GM23338 (cell line): ENCODE results near the gene DCP1B. TPM values are rescaled to one million over a fixed set of nuclear protein-coding genes. Genes with fewer than 3 reads are reported as not detected.

Experiments used
- ATAC-seq: fragments of 200-7000 bp; cut with Tn5 transposase; 3 replicates; pipeline ENCODE4 v1.9.1; 2020
- DNase-seq: peaks from one replicate; pipeline ENCODE4 v3.0.0-alpha.2; 2015; ENCODE audit warnings: low spot score
- H2AFZ ChIP-seq: fragments of 200-600 bp; sonication (generic); 2 replicates; pipeline ENCODE4 v1.8.0; 2016; ENCODE audit warnings: antibody characterized with exemption, mild to moderate bottlenecking, moderate library complexity
- H3F3A ChIP-seq: fragments of 200-600 bp; sonication (generic); replicated peaks from 2 replicates; pipeline ENCODE4 v1.8.0; 2017; ENCODE audit warnings: antibody characterized with exemption, mixed run types, low read depth
- H3K27ac ChIP-seq: fragments of 200-600 bp; sonication (generic); 2 replicates; pipeline ENCODE4 v1.6.1; 2016; ENCODE audit warnings: low read depth
- H3K27me3 ChIP-seq: fragments of 200-600 bp; sonication (generic); 2 replicates; pipeline ENCODE4 v1.8.0; 2016; ENCODE audit warnings: mild to moderate bottlenecking, mixed run types, moderate library complexity; ENCODE audit not compliant: insufficient read depth
- H3K36me3 ChIP-seq: fragments of 200-600 bp; sonication (generic); 2 replicates; pipeline ENCODE4 v1.8.0; 2016; ENCODE audit warnings: mild to moderate bottlenecking; ENCODE audit not compliant: insufficient read depth
- H3K4me1 ChIP-seq: fragments of 200-600 bp; sonication (generic); 2 replicates; pipeline ENCODE4 v1.8.0; 2016; ENCODE audit warnings: mild to moderate bottlenecking, moderate library complexity; ENCODE audit not compliant: insufficient read depth
- H3K4me2 ChIP-seq: fragments of 200-600 bp; sonication (generic); 2 replicates; pipeline ENCODE4 v1.7.1; 2017; ENCODE audit warnings: mixed run types
- H3K4me3 ChIP-seq: fragments of 200-600 bp; sonication (generic); 2 replicates; pipeline ENCODE4 v1.6.1; 2016; ENCODE audit warnings: mixed run types
- H3K79me2 ChIP-seq: fragments of 200-600 bp; sonication (generic); replicated peaks from 2 replicates; pipeline ENCODE4 v1.8.0; 2017; ENCODE audit warnings: mild to moderate bottlenecking; ENCODE audit not compliant: insufficient read depth
- H3K9me2 ChIP-seq: fragments of 200-600 bp; sonication (generic); 2 replicates; pipeline ENCODE4 v1.8.0; 2017; ENCODE audit not compliant: insufficient read depth
- H4K20me1 ChIP-seq: fragments of 200-600 bp; sonication (generic); replicated peaks from 2 replicates; pipeline ENCODE4 v1.8.0; 2017; ENCODE audit warnings: mild to moderate bottlenecking; ENCODE audit not compliant: insufficient read depth
- H3K27ac Mint-ChIP-seq: 2 replicates; pipeline ENCODE4 v1.8.0; 2020; ENCODE audit warnings: inconsistent platforms, mild to moderate bottlenecking, moderate library complexity, mixed read lengths
- H3K27me3 Mint-ChIP-seq: 3 replicates; pipeline ENCODE4 v1.8.0; 2022; ENCODE audit warnings: low read depth, mild to moderate bottlenecking, moderate library complexity, mixed read lengths, inconsistent platforms; ENCODE audit not compliant: insufficient read depth, poor library complexity
- H3K36me3 Mint-ChIP-seq: 3 replicates; pipeline ENCODE4 v1.8.0; 2021; ENCODE audit warnings: low read depth, mild to moderate bottlenecking, inconsistent platforms, moderate library complexity, mixed read lengths
- H3K4me1 Mint-ChIP-seq: 3 replicates; pipeline ENCODE4 v1.8.0; 2020; ENCODE audit warnings: mild to moderate bottlenecking, inconsistent platforms, mixed read lengths
- H3K4me3 Mint-ChIP-seq: 3 replicates; pipeline ENCODE4 v1.8.0; 2021; ENCODE audit warnings: moderate library complexity, mild to moderate bottlenecking, inconsistent platforms, mixed read lengths
- H3K9me3 Mint-ChIP-seq: 3 replicates; pipeline ENCODE4 v1.8.0; 2020; ENCODE audit warnings: moderate library complexity, mild to moderate bottlenecking, inconsistent platforms, mixed read lengths
- EZH2phosphoT487 ChIP-seq: fragments of 200-600 bp; sonication (generic); IDR thresholded peaks from one replicate; pipeline ENCODE4 v1.8.1; 2018; ENCODE audit warnings: antibody characterized with exemption; ENCODE audit not compliant: unreplicated experiment
- NANOG ChIP-seq: IDR thresholded peaks from 2 replicates; pipeline ENCODE4 v1.6.1; 2016; ENCODE audit warnings: antibody characterized with exemption, borderline replicate concordance
- ZNF331 ChIP-seq: fragments of 250-450 bp; sonication (Bioruptor Pico); IDR thresholded peaks from 2 replicates; pipeline ENCODE4 v1.5.0; 2020; ENCODE audit warnings: low read depth, mild to moderate bottlenecking, moderate library complexity
- polyA plus RNA-seq: library from polyadenylated mRNA; unstranded; fragments of >200 nt; fragmentation: Nextera tagmentation; extraction: Ambion mirVana; gene quantifications from 2 replicates; pipeline ENCODE4 v1.2.1, GENCODE V29; 2016
- total RNA-seq: library from RNA; depleted of rRNA; stranded (reverse); fragments of >200 nt; shearing (Covaris generic); gene quantifications from 2 replicates; pipeline ENCODE4 v1.2.3, GENCODE V29; 2014
- TF ChIP-seq, protein P1 (sequence below): IDR thresholded peaks from 2 replicates; pipeline ENCODE4 v1.6.1; 2016; ENCODE audit warnings: antibody characterized with exemption
- TF ChIP-seq, protein P2 (sequence below): fragments of 250-450 bp; sonication (Bioruptor Pico); IDR thresholded peaks from 2 replicates; pipeline ENCODE4 v1.5.0; 2020; ENCODE audit warnings: mild to moderate bottlenecking, moderate library complexity

DCP1B gene
- total and polyA plus RNA-seq, 2 experiments from 2014 or later: 24.4 to 29.8 TPM

- TF ChIP-seq EZH2phosphoT487 (no peak), NANOG (no peak), ZNF331 (CRISPR knock-in tag) (no peak)
- TF ChIP-seq, protein P1, sequence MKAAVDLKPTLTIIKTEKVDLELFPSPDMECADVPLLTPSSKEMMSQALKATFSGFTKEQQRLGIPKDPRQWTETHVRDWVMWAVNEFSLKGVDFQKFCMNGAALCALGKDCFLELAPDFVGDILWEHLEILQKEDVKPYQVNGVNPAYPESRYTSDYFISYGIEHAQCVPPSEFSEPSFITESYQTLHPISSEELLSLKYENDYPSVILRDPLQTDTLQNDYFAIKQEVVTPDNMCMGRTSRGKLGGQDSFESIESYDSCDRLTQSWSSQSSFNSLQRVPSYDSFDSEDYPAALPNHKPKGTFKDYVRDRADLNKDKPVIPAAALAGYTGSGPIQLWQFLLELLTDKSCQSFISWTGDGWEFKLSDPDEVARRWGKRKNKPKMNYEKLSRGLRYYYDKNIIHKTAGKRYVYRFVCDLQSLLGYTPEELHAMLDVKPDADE: no peak
- TF ChIP-seq, protein P2, sequence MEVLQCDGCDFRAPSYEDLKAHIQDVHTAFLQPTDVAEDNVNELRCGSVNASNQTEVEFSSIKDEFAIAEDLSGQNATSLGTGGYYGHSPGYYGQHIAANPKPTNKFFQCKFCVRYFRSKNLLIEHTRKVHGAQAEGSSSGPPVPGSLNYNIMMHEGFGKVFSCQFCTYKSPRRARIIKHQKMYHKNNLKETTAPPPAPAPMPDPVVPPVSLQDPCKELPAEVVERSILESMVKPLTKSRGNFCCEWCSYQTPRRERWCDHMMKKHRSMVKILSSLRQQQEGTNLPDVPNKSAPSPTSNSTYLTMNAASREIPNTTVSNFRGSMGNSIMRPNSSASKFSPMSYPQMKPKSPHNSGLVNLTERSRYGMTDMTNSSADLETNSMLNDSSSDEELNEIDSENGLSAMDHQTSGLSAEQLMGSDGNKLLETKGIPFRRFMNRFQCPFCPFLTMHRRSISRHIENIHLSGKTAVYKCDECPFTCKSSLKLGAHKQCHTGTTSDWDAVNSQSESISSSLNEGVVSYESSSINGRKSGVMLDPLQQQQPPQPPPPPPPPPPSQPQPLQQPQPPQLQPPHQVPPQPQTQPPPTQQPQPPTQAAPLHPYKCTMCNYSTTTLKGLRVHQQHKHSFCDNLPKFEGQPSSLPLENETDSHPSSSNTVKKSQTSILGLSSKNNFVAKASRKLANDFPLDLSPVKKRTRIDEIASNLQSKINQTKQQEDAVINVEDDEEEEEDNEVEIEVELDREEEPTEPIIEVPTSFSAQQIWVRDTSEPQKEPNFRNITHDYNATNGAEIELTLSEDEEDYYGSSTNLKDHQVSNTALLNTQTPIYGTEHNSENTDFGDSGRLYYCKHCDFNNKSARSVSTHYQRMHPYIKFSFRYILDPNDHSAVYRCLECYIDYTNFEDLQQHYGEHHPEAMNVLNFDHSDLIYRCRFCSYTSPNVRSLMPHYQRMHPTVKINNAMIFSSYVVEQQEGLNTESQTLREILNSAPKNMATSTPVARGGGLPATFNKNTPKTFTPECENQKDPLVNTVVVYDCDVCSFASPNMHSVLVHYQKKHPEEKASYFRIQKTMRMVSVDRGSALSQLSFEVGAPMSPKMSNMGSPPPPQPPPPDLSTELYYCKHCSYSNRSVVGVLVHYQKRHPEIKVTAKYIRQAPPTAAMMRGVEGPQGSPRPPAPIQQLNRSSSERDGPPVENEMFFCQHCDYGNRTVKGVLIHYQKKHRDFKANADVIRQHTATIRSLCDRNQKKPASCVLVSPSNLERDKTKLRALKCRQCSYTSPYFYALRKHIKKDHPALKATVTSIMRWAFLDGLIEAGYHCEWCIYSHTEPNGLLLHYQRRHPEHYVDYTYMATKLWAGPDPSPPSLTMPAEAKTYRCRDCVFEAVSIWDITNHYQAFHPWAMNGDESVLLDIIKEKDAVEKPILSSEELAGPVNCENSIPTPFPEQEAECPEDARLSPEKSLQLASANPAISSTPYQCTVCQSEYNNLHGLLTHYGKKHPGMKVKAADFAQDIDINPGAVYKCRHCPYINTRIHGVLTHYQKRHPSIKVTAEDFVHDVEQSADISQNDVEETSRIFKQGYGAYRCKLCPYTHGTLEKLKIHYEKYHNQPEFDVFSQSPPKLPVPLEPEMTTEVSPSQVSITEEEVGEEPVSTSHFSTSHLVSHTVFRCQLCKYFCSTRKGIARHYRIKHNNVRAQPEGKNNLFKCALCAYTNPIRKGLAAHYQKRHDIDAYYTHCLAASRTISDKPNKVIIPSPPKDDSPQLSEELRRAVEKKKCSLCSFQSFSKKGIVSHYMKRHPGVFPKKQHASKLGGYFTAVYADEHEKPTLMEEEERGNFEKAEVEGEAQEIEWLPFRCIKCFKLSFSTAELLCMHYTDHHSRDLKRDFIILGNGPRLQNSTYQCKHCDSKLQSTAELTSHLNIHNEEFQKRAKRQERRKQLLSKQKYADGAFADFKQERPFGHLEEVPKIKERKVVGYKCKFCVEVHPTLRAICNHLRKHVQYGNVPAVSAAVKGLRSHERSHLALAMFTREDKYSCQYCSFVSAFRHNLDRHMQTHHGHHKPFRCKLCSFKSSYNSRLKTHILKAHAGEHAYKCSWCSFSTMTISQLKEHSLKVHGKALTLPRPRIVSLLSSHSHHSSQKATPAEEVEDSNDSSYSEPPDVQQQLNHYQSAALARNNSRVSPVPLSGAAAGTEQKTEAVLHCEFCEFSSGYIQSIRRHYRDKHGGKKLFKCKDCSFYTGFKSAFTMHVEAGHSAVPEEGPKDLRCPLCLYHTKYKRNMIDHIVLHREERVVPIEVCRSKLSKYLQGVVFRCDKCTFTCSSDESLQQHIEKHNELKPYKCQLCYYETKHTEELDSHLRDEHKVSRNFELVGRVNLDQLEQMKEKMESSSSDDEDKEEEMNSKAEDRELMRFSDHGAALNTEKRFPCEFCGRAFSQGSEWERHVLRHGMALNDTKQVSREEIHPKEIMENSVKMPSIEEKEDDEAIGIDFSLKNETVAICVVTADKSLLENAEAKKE (CRISPR knock-in tag): no peak
These were observed 69.4 kb downstream of the DCP1B start (continued) for GRCh38 chr12:1934831-1935230.

GRCh38 chr12:1934068-1934467 is 70.2 kb downstream of the DCP1B start:
- H3K9me3 Mint-ChIP-seq: no peaks in the 10 kb centered on the region
- no peak overlapping the region for H3K4me3 ChIP-seq
- no peaks in the 10 kb centered on the region for H3K36me3 Mint-ChIP-seq
- H4K20me1 ChIP-seq: no peaks in the 10 kb centered on the region
- no peak overlapping the region for H3K4me3 Mint-ChIP-seq
- peaks cover 10% of the 10 kb centered on the region for H3K27me3 Mint-ChIP-seq
- H3K79me2 ChIP-seq: no peaks in the 10 kb centered on the region
- ATAC-seq (no peak), DNase-seq (no peak)
- no peaks in the 10 kb centered on the region for H3K9me2 ChIP-seq
- peaks cover 4% of the 10 kb centered on the region; the same call in 1 of the 2 replicates for H3F3A ChIP-seq
- no peaks in the 10 kb centered on the region for H3K4me1 ChIP-seq
- no peak overlapping the region for H2AFZ ChIP-seq
- no peak overlapping the region for H3K27ac ChIP-seq
- no peak overlapping the region for H3K4me2 ChIP-seq
- 0 out of 2 replicates have a peak, but pooled peaks cover 5% of the 10 kb centered on the region for H3K36me3 ChIP-seq
- no peak for TF ChIP-seq NANOG
- TF ChIP-seq ZNF331 (CRISPR knock-in tag): no peak
- no peak overlapping the region for H3K27ac Mint-ChIP-seq
- no peaks in the 10 kb centered on the region; the same call in 2 of the 3 replicates for H3K4me1 Mint-ChIP-seq
- H3K27me3 ChIP-seq: no peaks in the 10 kb centered on the region
